Tongue (tissue), 3 donors: ENCODE data around the gene APPBP2. TPM values are rescaled to one million over a fixed set of nuclear protein-coding genes. Genes with fewer than 3 reads are reported as not detected.

Source experiments
- DNase-seq: peaks from one replicate; pipeline ENCODE4 v3.0.0-alpha.2; 2015
- small RNA-seq: library from RNA; depleted of rRNA; stranded (forward); fragments of <200 nt; gene quantifications from one replicate; pipeline ENCODE3, GENCODE V24; 2014; ENCODE audit warnings: low replicate concordance
- total RNA-seq: library from RNA; depleted of rRNA; stranded (reverse); fragments of >200 nt; gene quantifications from one replicate; pipeline ENCODE4 v1.2.3, GENCODE V29; 2014

Gene APPBP2
- total RNA-seq, 1 donor from 2014 or later = 51.7 TPM

GRCh38 chr17:60393840-60394723, 132.0 kb downstream of the APPBP2 start:
- no peak for DNase-seq

Small RNAs within 50 kb of the gene (small RNA-seq; reads per million reads assigned to genes)
- not detected for gene AC011921.2

Other genes starting within 250 kb of the APPBP2 start
- 49.0 TPM for gene USP32, start 134.1 kb downstream of the APPBP2 start, total RNA-seq
- not detected for gene CHCT1, start 103.8 kb downstream of the APPBP2 start, total RNA-seq
- 11.2 TPM for gene PPM1D, start 74.0 kb upstream of the APPBP2 start, total RNA-seq
- gene BCAS3, start 151.6 kb upstream of the APPBP2 start, total RNA-seq = 40.2 TPM